GM23338 (cell line): Measurements from ENCODE around the gene RLN2. TPM values are rescaled to one million over a fixed set of nuclear protein-coding genes. Genes with fewer than 3 reads are reported as not detected.

Experiments used
- polyA plus RNA-seq: library from polyadenylated mRNA; unstranded; fragments of >200 nt; fragmentation: Nextera tagmentation; extraction: Ambion mirVana; gene quantifications from 2 replicates; pipeline ENCODE4 v1.2.1, GENCODE V29; 2016
- small RNA-seq: library from RNA; depleted of rRNA; stranded (forward); fragments of <200 nt; gene quantifications from one replicate; pipeline ENCODE3, GENCODE V24; 2014; ENCODE audit warnings: low replicate concordance
- total RNA-seq: library from RNA; depleted of rRNA; stranded (reverse); fragments of >200 nt; shearing (Covaris generic); gene quantifications from 2 replicates; pipeline ENCODE4 v1.2.3, GENCODE V29; 2014; rRNA removed

The RLN2 gene
- total and polyA plus RNA-seq, 2 experiments from 2014 or later = 4.0 to 10.6 TPM

Small RNAs within 50 kb of the gene (small RNA-seq; reads per million reads assigned to genes)
- gene HMGN2P31 = not detected

Other genes with a start within 250 kb of the RLN2 start
- gene INSL6, start 119.1 kb downstream of the RLN2 start, total RNA-seq = not detected in 2 replicates
- 0.19 TPM in 1 of 2 replicates, not detected in the other for gene INSL6, start 119.1 kb downstream of the RLN2 start, polyA plus RNA-seq
- not detected in 2 replicates for gene INSL4, start 73.3 kb downstream of the RLN2 start, total RNA-seq
- not detected in 2 replicates for gene INSL4, start 73.3 kb downstream of the RLN2 start, polyA plus RNA-seq
- 1.2 TPM in 1 of 2 replicates, not detected in the other for gene RLN1, start 35.2 kb upstream of the RLN2 start, total RNA-seq
- 3.0 and 3.4 TPM in 2 replicates for gene RLN1, start 35.2 kb upstream of the RLN2 start, polyA plus RNA-seq
- gene PLGRKT, start 133.2 kb upstream of the RLN2 start, total RNA-seq = 13.1 and 18.2 TPM in 2 replicates
- gene PLGRKT, start 133.2 kb upstream of the RLN2 start, polyA plus RNA-seq = 31.5 and 33.1 TPM in 2 replicates
- not detected in 2 replicates for gene CD274, start 145.8 kb upstream of the RLN2 start, total RNA-seq
- gene CD274, start 145.8 kb upstream of the RLN2 start, polyA plus RNA-seq = 0.17 TPM in 1 of 2 replicates, not detected in the other
- gene PDCD1LG2, start 205.8 kb upstream of the RLN2 start, total RNA-seq = not detected in 2 replicates
- not detected in 2 replicates for gene PDCD1LG2, start 205.8 kb upstream of the RLN2 start, polyA plus RNA-seq